Fibroblast of mammary gland (primary cell): ENCODE results near the gene CHSY1.

Experiments used
- DNase-seq: peaks from one replicate; pipeline ENCODE4 v3.0.0-alpha.2; 2010; ENCODE audit warnings: low read depth
- H3K4me3 ChIP-seq: 2 replicates; pipeline ENCODE4 v1.5.1; 2011; ENCODE audit warnings: low read depth, mild to moderate bottlenecking, low read length, moderate library complexity; ENCODE audit not compliant: control insufficient read depth
- TF ChIP-seq, protein P1 (sequence below): conservative IDR thresholded peaks from 2 replicates; pipeline ENCODE4 v1.5.1; 2011; ENCODE audit warnings: low read depth, low read length, inconsistent platforms; ENCODE audit not compliant: control insufficient read depth, insufficient read depth

The CHSY1 gene

DNA sequence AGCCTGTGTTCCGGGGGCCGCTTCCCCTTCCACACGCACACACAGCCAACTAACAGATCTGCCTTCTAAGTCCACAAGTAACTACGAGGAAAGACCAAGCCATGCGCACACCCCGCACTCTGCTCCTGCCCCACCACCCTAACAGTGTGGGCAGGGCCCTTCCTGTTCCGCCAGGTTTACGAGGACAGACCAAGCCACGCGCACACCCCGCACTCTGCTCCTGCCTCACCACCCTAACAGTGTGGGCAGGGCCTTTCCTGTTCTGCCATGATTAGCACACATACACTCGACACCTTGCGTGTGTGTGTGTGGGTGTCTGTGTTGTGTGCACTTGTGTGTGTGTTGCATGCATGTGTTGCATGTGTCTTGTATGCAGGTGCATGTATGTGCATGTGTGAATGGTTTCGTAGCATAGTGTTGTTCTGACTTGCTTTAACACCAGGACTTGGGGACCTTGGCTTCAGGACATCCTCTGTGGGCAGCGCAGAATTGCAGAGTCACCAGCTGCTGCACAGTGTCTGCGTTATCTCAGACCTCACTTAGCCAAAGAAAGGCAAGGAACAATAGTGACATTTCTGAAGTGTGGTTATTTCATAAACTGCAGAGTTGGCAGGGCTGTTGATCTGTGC, 114.4 kb downstream of the CHSY1 start:
- H3K4me3 ChIP-seq, result no peak overlapping the region
- DNase-seq, result no peak

DNA sequence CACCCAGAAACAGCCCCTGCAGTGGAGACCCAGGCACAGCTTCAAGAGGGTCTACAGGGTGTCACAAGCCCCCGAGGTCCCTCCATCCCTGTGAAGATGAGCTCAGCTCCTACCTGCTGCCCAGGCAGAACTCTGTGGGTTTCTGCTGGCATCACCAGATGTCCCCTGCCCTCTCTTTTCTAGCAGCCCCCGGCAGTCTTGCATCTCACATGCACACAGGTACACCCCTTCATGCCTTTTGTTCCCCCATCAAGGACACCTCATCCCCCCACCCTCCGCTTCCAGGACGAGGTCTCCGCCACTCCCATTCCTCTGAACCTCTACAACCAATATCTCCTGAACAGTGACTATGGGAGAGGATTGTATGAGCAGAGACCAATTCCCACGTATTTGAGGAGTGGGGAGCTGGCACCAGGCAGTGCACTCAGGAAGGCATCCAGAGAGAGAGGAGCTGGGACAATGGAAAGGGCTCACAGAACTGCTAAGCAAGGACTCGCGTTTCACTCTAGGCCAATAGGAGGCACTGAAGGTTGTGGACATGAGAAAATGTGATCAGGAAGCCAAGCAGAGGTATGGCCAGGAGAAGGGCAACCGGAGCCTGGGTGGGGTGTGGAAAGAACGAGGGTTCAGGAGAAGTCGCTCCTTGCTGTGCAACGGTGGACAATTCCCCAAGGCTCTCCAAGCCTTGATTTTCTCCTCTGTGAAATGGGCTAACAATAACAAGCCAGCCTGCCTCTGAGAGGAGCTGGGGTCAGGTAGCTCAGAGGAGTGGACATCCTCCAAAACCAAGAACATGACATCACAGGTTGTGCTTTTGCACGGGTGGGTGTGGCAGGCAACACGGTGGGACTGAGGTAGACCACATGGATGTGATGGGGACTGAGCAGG, 115.2 kb downstream of the CHSY1 start:
- TF ChIP-seq, protein P1, sequence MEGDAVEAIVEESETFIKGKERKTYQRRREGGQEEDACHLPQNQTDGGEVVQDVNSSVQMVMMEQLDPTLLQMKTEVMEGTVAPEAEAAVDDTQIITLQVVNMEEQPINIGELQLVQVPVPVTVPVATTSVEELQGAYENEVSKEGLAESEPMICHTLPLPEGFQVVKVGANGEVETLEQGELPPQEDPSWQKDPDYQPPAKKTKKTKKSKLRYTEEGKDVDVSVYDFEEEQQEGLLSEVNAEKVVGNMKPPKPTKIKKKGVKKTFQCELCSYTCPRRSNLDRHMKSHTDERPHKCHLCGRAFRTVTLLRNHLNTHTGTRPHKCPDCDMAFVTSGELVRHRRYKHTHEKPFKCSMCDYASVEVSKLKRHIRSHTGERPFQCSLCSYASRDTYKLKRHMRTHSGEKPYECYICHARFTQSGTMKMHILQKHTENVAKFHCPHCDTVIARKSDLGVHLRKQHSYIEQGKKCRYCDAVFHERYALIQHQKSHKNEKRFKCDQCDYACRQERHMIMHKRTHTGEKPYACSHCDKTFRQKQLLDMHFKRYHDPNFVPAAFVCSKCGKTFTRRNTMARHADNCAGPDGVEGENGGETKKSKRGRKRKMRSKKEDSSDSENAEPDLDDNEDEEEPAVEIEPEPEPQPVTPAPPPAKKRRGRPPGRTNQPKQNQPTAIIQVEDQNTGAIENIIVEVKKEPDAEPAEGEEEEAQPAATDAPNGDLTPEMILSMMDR, result no peak
- no peak overlapping the region for H3K4me3 ChIP-seq
- DNase-seq, result no peak

More for the DNA sequence above, 114.4 kb downstream of the CHSY1 start:
- TF ChIP-seq, protein P1, result no peak

DNA sequence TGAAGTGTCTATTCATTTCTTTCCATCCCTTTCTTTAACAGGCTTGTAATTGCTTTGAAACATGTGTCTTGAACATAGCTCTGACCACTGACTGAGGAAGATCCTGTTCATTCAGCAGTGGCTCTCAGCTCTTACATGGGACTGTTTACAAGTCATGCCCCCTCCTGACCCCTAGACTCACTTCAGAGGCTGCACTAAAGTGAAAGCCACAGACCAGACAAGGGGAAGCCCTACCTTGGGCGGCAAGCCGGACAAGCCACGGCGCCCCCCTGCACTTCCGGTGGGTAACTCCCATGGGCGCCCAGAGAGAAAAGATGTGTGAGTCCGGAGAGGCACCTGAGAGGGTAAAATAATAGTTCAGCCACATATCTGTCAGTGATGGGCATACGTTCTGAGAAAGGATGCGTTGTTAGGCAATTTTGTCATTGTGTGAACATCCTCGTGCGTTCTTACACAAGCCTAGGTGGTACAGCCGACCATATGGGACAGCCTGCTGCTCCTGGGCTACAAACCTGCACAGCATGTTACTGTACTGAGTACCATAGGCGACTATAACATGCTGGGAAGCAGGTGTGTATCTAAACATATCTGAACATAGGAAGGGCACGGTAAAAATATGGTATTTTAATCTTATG, 116.2 kb downstream of the CHSY1 start:
- H3K4me3 ChIP-seq, result no peak overlapping the region
- no peak for DNase-seq
- TF ChIP-seq, protein P1, result no peak

- TF ChIP-seq, protein P1, result no peak
- H3K4me3 ChIP-seq, result no peak overlapping the region
- no peak for DNase-seq
Observed at GRCh38 chr15:101134780-101135179, 117.1 kb downstream of the CHSY1 start.

- TF ChIP-seq, protein P1, result no peak
- H3K4me3 ChIP-seq, result no peak overlapping the region
- no peak for DNase-seq
Observed at GRCh38 chr15:101133751-101134261, 118.0 kb downstream of the CHSY1 start.

DNA sequence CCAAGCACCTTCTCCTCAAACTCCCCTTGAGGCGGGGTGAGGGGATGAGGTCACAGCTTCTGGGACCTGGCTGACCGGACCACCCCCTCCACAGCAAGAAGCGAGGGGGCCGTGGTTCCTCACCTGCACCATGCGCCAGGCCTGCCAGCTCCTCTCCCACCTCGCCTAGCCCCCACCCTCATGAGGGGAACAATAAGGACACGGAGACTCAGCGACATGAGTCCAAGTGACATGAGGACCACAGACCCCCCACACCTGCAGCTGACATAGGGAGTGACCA, 118.7 kb downstream of the CHSY1 start:
- H3K4me3 ChIP-seq, result no peak overlapping the region

More for the DNA sequence above, 118.7 kb downstream of the CHSY1 start:
- DNase-seq, result no peak
- TF ChIP-seq, protein P1, result no peak
